Central memory CD8-positive, alpha-beta T cell (primary cell): ENCODE measurements around the gene PGM2L1.
"Not testable (repeated sequence)": the region's sequence is repeated elsewhere in the genome, so short reads cannot be mapped to it uniquely, and the experiment has no call there.

Experiments
- ATAC-seq: fragments of 150-1000 bp; cut with Tn5 transposase; replicated peaks from 2 replicates; pipeline ENCODE4 v1.10.0; 2022; ENCODE audit warnings: mild to moderate bottlenecking, moderate FRiP score, moderate number of reproducible peaks; ENCODE audit not compliant: poor library complexity, severe bottlenecking; ENCODE audit errors: extremely low read depth
- DNase-seq, 2 donors: peaks; one replicate each; pipeline ENCODE4 v3.0.0; 2021; ENCODE audit warnings: low spot score in 2 of 2
- H3K27ac Mint-ChIP-seq: one replicate; pipeline ENCODE4 v1.8.0; 2022; ENCODE audit warnings: low read depth, mild to moderate bottlenecking, moderate library complexity, mixed read lengths
- H3K27me3 Mint-ChIP-seq: one replicate; pipeline ENCODE4 v1.8.0; 2022; ENCODE audit warnings: mixed read lengths
- H3K36me3 Mint-ChIP-seq: one replicate; pipeline ENCODE4 v1.8.0; 2022; ENCODE audit warnings: mild to moderate bottlenecking, moderate library complexity, mixed read lengths; ENCODE audit not compliant: insufficient read depth
- H3K4me1 Mint-ChIP-seq: one replicate; pipeline ENCODE4 v1.8.0; 2022; ENCODE audit warnings: mixed read lengths
- H3K4me3 Mint-ChIP-seq: one replicate; pipeline ENCODE4 v1.8.0; 2022; ENCODE audit warnings: mild to moderate bottlenecking, moderate library complexity, mixed read lengths
- H3K9me3 Mint-ChIP-seq: one replicate; pipeline ENCODE4 v1.8.0; 2022; ENCODE audit warnings: mixed read lengths

Gene PGM2L1

DNA sequence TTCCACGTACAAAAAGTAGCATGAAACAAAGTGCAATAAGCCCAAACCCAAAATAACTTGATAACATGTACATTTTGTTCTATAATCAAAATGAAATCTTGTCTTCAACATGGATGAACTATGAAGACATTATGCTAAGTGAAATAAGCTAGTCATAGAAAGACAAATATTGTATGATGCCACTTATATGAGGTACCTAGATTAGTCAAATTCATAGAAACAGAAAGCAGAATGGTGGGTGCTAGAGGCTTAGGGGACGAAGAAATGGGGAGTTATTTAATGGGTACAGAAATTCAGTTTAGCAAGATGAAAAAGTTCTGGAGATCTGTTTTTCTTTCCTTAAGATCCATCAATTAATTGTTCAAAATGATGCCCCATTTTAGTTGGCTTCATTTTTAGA lies 7.5 kb downstream of the PGM2L1 start:
- H3K4me3 Mint-ChIP-seq, result no peak overlapping the region
- no peak for ATAC-seq

GRCh38 chr11:74388678-74389327 lies 9.4 kb downstream of the PGM2L1 start:
- ATAC-seq, result peak; percentile 82
- H3K4me3 Mint-ChIP-seq, result no peak overlapping the region
- H3K36me3 Mint-ChIP-seq, result no peaks in the 10 kb centered on the region
- H3K27ac Mint-ChIP-seq, result no peak overlapping the region
- peak; percentile 40 to 51 for DNase-seq
- peaks cover 22% of the 10 kb centered on the region for H3K4me1 Mint-ChIP-seq
- no peaks in the 10 kb centered on the region for H3K27me3 Mint-ChIP-seq
- H3K9me3 Mint-ChIP-seq, result no peaks in the 10 kb centered on the region

More for the DNA sequence above, 7.5 kb downstream of the PGM2L1 start:
- no peaks in the 10 kb centered on the region for H3K36me3 Mint-ChIP-seq
- DNase-seq, result no peak
- no peaks in the 10 kb centered on the region for H3K9me3 Mint-ChIP-seq
- no peaks in the 10 kb centered on the region for H3K27me3 Mint-ChIP-seq
- no peak overlapping the region for H3K27ac Mint-ChIP-seq
- peaks cover 25% of the 10 kb centered on the region for H3K4me1 Mint-ChIP-seq

- Mint-ChIP-seq H3K27ac (no peak overlapping the region), H3K27me3 (no peaks in the 10 kb centered on the region), H3K36me3 (no peaks in the 10 kb centered on the region), H3K4me1 (peaks cover 12% of the 10 kb centered on the region), H3K9me3 (no peaks in the 10 kb centered on the region), H3K4me3 (no peak overlapping the region)
- ATAC-seq, result no peak
- DNase-seq, result no peak
Measured at GRCh38 chr11:74384641-74385040, 13.6 kb downstream of the PGM2L1 start.

DNA sequence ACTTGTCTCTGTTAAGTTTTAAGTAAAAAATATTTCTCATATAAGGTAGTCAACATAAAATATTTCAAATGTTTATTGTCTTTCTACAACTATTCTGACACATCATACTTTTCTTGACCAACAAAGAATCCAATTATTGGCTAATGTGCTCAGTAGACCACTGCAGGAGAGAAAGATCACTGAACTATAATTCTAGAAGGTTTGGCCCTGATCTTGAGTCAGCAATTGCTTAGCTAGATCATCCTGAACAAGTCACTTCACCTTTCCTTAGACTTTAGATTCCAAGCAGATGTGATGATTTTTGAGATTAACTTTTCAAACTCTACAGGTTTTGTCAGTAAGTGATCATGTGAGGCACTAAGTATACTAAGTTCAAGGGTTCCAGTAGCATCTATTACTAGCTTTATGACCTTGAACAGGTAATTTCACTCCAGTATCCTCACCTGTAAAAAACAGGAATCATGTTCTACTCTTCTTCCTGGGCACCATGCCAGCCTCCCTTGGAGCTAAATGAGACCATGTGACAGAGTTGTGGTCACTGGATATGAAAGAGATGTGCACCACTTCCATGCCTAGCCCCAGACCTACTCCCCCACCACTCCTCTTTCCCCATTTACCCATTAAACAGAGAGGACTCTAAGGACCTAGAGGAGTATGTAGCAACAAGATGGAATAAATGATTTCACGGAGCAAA lies 17.3 kb downstream of the PGM2L1 start:
- no peak for DNase-seq
- no peak for ATAC-seq
- Mint-ChIP-seq H3K4me1 (peaks cover 6% of the 10 kb centered on the region), H3K4me3 (no peak overlapping the region), H3K27ac (no peak overlapping the region), H3K27me3 (no peaks in the 10 kb centered on the region), H3K9me3 (no peaks in the 10 kb centered on the region), H3K36me3 (no peaks in the 10 kb centered on the region)

DNA sequence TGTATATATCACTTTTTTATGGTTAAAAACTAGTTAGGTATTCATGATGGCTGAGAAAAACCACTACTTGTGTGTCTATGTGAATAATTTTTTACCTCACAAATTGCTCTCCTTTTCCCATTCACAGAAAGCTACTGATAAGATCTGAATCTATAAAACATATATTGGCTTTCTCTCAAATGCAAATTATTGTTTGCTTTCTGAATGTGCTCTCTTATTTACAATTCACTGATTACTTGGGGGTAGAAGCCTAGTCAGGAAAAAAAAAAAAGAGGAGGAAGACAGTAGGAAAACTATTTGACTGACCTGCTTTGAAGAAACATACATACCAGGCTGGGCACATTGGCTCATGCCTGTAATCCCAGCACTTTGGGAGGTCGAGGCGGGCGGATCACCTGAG lies 20.5 kb downstream of the PGM2L1 start:
- Mint-ChIP-seq H3K4me3 (no peak overlapping the region), H3K36me3 (peaks cover 4% of the 10 kb centered on the region), H3K4me1 (peaks cover 6% of the 10 kb centered on the region), H3K9me3 (no peaks in the 10 kb centered on the region), H3K27me3 (no peaks in the 10 kb centered on the region), H3K27ac (no peak overlapping the region)
- ATAC-seq (no peak), DNase-seq (no peak)

DNA sequence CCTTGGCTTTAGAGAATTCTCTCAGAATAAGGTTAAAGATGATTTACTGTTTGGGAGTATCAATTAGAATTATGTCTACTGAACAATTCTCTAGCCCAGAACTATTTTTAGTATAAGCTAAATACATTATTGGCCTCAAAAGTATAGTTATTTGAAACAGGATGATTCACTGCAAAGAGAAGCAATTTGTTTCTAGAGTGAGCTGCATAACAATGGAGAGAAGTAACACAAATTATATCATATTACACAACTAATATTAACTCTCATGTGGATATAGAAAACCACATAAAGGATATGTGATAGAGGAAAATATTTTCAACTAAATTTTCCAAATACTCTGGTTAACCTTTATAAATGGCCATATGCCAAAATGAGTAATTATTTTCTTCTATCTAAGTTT lies 24.9 kb downstream of the PGM2L1 start:
- Mint-ChIP-seq H3K4me1 (no peaks in the 10 kb centered on the region), H3K9me3 (no peaks in the 10 kb centered on the region), H3K27ac (no peak overlapping the region), H3K4me3 (no peak overlapping the region), H3K27me3 (no peaks in the 10 kb centered on the region), H3K36me3 (peaks cover 5% of the 10 kb centered on the region)
- no peak for DNase-seq
- no peak for ATAC-seq

- Mint-ChIP-seq H3K27ac (no peak overlapping the region), H3K27me3 (no peaks in the 10 kb centered on the region), H3K36me3 (peaks cover 5% of the 10 kb centered on the region), H3K4me3 (no peak overlapping the region), H3K9me3 (no peaks in the 10 kb centered on the region), H3K4me1 (no peaks in the 10 kb centered on the region)
- DNase-seq (no peak), ATAC-seq (no peak)
Measured at GRCh38 chr11:74371269-74372052, 26.8 kb downstream of the PGM2L1 start.

- Mint-ChIP-seq H3K36me3 (peaks cover 5% of the 10 kb centered on the region), H3K27me3 (no peaks in the 10 kb centered on the region), H3K4me1 (no peaks in the 10 kb centered on the region), H3K9me3 (no peaks in the 10 kb centered on the region), H3K4me3 (no peak overlapping the region), H3K27ac (no peak overlapping the region)
- ATAC-seq, result no peak
- DNase-seq, result no peak
Measured at GRCh38 chr11:74370123-74370522, 28.1 kb downstream of the PGM2L1 start.

DNA sequence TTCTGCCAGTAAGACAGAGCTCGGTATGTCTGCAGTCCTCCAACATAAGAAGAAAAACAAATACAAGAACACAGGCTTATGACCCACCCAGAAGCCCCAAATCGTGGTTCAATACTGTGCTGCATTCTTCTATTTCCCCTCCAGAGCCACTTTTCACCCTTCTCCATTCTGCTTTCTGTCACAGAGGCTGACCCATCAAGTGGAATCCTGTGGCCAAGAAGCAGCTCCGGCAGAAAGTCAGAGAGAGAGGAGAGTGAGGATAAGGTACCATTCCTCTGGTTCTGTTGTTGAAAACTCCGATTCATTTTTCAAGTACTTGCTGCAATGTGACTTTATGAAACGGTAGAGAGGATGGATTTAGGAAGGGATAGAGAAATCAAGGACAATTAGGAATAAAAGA lies 30.4 kb downstream of the PGM2L1 start:
- no peaks in the 10 kb centered on the region for H3K4me1 Mint-ChIP-seq
- peaks cover 1% of the 10 kb centered on the region for H3K36me3 Mint-ChIP-seq
- ATAC-seq (no peak), DNase-seq (no peak)
- no peaks in the 10 kb centered on the region for H3K9me3 Mint-ChIP-seq
- H3K27me3 Mint-ChIP-seq, result no peaks in the 10 kb centered on the region
- H3K4me3 Mint-ChIP-seq, result no peak overlapping the region
- H3K27ac Mint-ChIP-seq, result no peak overlapping the region

- no peaks in the 10 kb centered on the region for H3K9me3 Mint-ChIP-seq
- H3K27me3 Mint-ChIP-seq, result no peaks in the 10 kb centered on the region
- peaks cover 3% of the 10 kb centered on the region for H3K36me3 Mint-ChIP-seq
- DNase-seq, result no peak
- H3K27ac Mint-ChIP-seq, result no peak overlapping the region
- no peak for ATAC-seq
- H3K4me1 Mint-ChIP-seq, result no peaks in the 10 kb centered on the region
- no peak overlapping the region for H3K4me3 Mint-ChIP-seq
Measured at GRCh38 chr11:74366576-74366975, 31.7 kb downstream of the PGM2L1 start.

DNA sequence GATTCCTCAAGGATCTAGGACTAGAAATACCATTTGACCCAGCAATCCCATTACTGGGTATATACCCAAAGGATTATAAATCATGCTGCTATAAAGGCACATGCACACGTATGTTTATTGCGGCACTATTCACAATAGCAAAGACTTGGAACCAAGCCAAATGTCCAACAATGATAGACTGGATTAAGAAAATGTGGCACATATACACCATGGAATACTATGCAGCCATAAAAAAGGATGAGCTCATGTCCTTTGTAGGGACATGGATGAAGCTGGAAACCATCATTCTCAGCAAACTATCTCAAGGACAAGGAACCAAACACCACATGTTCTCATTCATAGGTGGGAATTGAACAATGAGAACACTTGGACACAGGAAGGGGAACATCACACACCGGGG lies 32.4 kb downstream of the PGM2L1 start:
- not testable (repeated sequence) for ATAC-seq, H3K36me3 Mint-ChIP-seq, H3K27me3 Mint-ChIP-seq, H3K4me1 Mint-ChIP-seq, DNase-seq, H3K4me3 Mint-ChIP-seq, H3K27ac Mint-ChIP-seq, H3K9me3 Mint-ChIP-seq

GRCh38 chr11:74357449-74357848 lies 40.8 kb downstream of the PGM2L1 start:
- no peak overlapping the region for H3K27ac Mint-ChIP-seq
- DNase-seq, result no peak
- no peak overlapping the region for H3K4me3 Mint-ChIP-seq
- ATAC-seq, result no peak
- H3K9me3 Mint-ChIP-seq, result no peaks in the 10 kb centered on the region
- H3K27me3 Mint-ChIP-seq, result no peaks in the 10 kb centered on the region
- peaks cover 5% of the 10 kb centered on the region for H3K36me3 Mint-ChIP-seq
- H3K4me1 Mint-ChIP-seq, result no peaks in the 10 kb centered on the region

- DNase-seq (no peak), ATAC-seq (no peak)
- Mint-ChIP-seq H3K27ac (no peak overlapping the region), H3K4me1 (no peaks in the 10 kb centered on the region), H3K36me3 (peaks cover 3% of the 10 kb centered on the region), H3K4me3 (no peak overlapping the region), H3K9me3 (no peaks in the 10 kb centered on the region), H3K27me3 (no peaks in the 10 kb centered on the region)
Measured at GRCh38 chr11:74355626-74356025, 42.6 kb downstream of the PGM2L1 start.
